Progenitor cell of endocrine pancreas (in vitro differentiated cells): ENCODE measurements around the gene LRRC52. TPM values are rescaled to one million over a fixed set of nuclear protein-coding genes. Genes with fewer than 3 reads are reported as not detected.

Source experiments
- DNase-seq: peaks from one replicate; pipeline ENCODE4 v3.0.0; 2021; ENCODE audit warnings: low spot score; ENCODE audit not compliant: unreplicated experiment
- H3K27ac Mint-ChIP-seq: 2 replicates; pipeline ENCODE4 v1.8.0; 2021; ENCODE audit warnings: mild to moderate bottlenecking, moderate library complexity, mixed read lengths
- H3K27me3 Mint-ChIP-seq: 2 replicates; pipeline ENCODE4 v1.8.0; 2021; ENCODE audit warnings: mixed read lengths
- H3K36me3 Mint-ChIP-seq: 2 replicates; pipeline ENCODE4 v1.8.0; 2022; ENCODE audit warnings: mixed read lengths; ENCODE audit not compliant: insufficient read depth
- H3K4me1 Mint-ChIP-seq: 2 replicates; pipeline ENCODE4 v1.8.0; 2021; ENCODE audit warnings: low read depth, mixed read lengths
- H3K4me3 Mint-ChIP-seq: 2 replicates; pipeline ENCODE4 v1.8.0; 2021; ENCODE audit warnings: low read depth, mild to moderate bottlenecking, moderate library complexity, mixed read lengths
- H3K9me3 Mint-ChIP-seq: 2 replicates; pipeline ENCODE4 v1.8.0; 2021; ENCODE audit warnings: low read depth, mixed read lengths
- CTCF ChIP-seq: fragments of 200-600 bp; sonication (generic); IDR thresholded peaks from one replicate; pipeline ENCODE4 v1.5.0; 2021; ENCODE audit warnings: antibody characterized with exemption, mild to moderate bottlenecking; ENCODE audit not compliant: unreplicated experiment
- total RNA-seq: library from RNA; stranded (reverse); gene quantifications from 2 replicates; pipeline ENCODE4 v1.2.1, GENCODE V29; 2021

LRRC52 gene
- total RNA-seq, 1 donor from 2014 or later, result not detected

- Mint-ChIP-seq H3K4me1 (peaks cover 4% of the 10 kb centered on the region), H3K36me3 (no peaks in the 10 kb centered on the region), H3K27ac (no peak overlapping the region), H3K4me3 (no peak overlapping the region), H3K27me3 (peaks cover 7% of the 10 kb centered on the region), H3K9me3 (peaks cover under 1% of the 10 kb centered on the region)
- no peak for TF ChIP-seq CTCF
- DNase-seq, result no peak
These were observed 16.4 kb upstream of the LRRC52 start for GRCh38 chr1:165527251-165528007.

- Mint-ChIP-seq H3K36me3 (no peaks in the 10 kb centered on the region), H3K27ac (no peak overlapping the region), H3K9me3 (no peaks in the 10 kb centered on the region), H3K4me3 (no peak overlapping the region), H3K4me1 (no peaks in the 10 kb centered on the region), H3K27me3 (peaks cover 10% of the 10 kb centered on the region)
- DNase-seq, result no peak
- no peak for TF ChIP-seq CTCF
These were observed 12.8 kb upstream of the LRRC52 start for GRCh38 chr1:165531021-165531420.

GRCh38 chr1:165532053-165532452 is 11.7 kb upstream of the LRRC52 start:
- Mint-ChIP-seq H3K27me3 (peaks cover 10% of the 10 kb centered on the region), H3K4me1 (no peaks in the 10 kb centered on the region), H3K27ac (no peak overlapping the region), H3K9me3 (no peaks in the 10 kb centered on the region), H3K4me3 (no peak overlapping the region), H3K36me3 (no peaks in the 10 kb centered on the region)
- TF ChIP-seq CTCF, result no peak
- DNase-seq, result no peak

- no peak for TF ChIP-seq CTCF
- Mint-ChIP-seq H3K27ac (no peak overlapping the region), H3K36me3 (no peaks in the 10 kb centered on the region), H3K9me3 (no peaks in the 10 kb centered on the region), H3K4me1 (no peaks in the 10 kb centered on the region), H3K27me3 (peaks cover 17% of the 10 kb centered on the region), H3K4me3 (no peak overlapping the region)
- no peak for DNase-seq
These were observed 10.5 kb upstream of the LRRC52 start for GRCh38 chr1:165533254-165533653.

- no peak overlapping the region for H3K4me3 Mint-ChIP-seq
- no peak overlapping the region for H3K27ac Mint-ChIP-seq
- no peaks in the 10 kb centered on the region for H3K36me3 Mint-ChIP-seq
- no peaks in the 10 kb centered on the region for H3K4me1 Mint-ChIP-seq
- no peak for TF ChIP-seq CTCF
- H3K9me3 Mint-ChIP-seq, result no peaks in the 10 kb centered on the region
- peaks cover 21% of the 10 kb centered on the region for H3K27me3 Mint-ChIP-seq
- no peak for DNase-seq
These were observed 7.8 kb upstream of the LRRC52 start for GRCh38 chr1:165536016-165536415.
